Measurements from ENCODE around the gene ADARB1. TPM values are rescaled to one million over a fixed set of nuclear protein-coding genes. Genes with fewer than 3 reads are reported as not detected.

The ADARB1 gene
- total RNA-seq, 1 donor from 2014 or later, result 25.8 TPM

GRCh38 chr21:45064618-45065399, 9.6 kb upstream of the ADARB1 start:
- H3K9ac ChIP-seq (ENCODE audit: low read length), result no peak overlapping the region
- no peak overlapping the region for H3K4me3 ChIP-seq (ENCODE audit: insufficient read depth, low read depth, low read length)
- H3K27ac Mint-ChIP-seq (ENCODE audit: unreplicated experiment), result peak overlapping the region; percentile 21
- FAIRE-seq, result no peak
- TF ChIP-seq EZH2 (IDR thresholded peaks at IDR 0.05; ENCODE audit: insufficient read depth, low read length) (no peak), CTCF (IDR thresholded peaks at IDR 0.05; ENCODE audit: insufficient read depth, low read depth, low read length) (no peak)
- peaks cover 8% of the 10 kb centered on the region for H3K9me3 Mint-ChIP-seq (ENCODE audit: unreplicated experiment)
- H3K36me3 Mint-ChIP-seq (ENCODE audit: low read depth, unreplicated experiment), result no peaks in the 10 kb centered on the region
- H3K79me2 ChIP-seq (ENCODE audit: insufficient read depth, low read length), result no peaks in the 10 kb centered on the region
- no peak overlapping the region for H3K27ac ChIP-seq (ENCODE audit: low read depth, low read length)
- peaks cover 21% of the 10 kb centered on the region for H3K27me3 Mint-ChIP-seq (ENCODE audit: low read depth, unreplicated experiment)
- no peaks in the 10 kb centered on the region for H3K36me3 ChIP-seq (ENCODE audit: insufficient read depth, low read length)
- H2AFZ ChIP-seq (ENCODE audit: low read depth, low read length), result no peak overlapping the region
- H3K4me3 Mint-ChIP-seq (ENCODE audit: unreplicated experiment), result no peak overlapping the region
- H3K4me1 Mint-ChIP-seq (ENCODE audit: low read depth, unreplicated experiment), result peaks cover 9% of the 10 kb centered on the region
- no peaks in the 10 kb centered on the region for H3K4me1 ChIP-seq (ENCODE audit: insufficient read depth, low read length)
- no peaks in the 10 kb centered on the region for H3K9me3 ChIP-seq (ENCODE audit: insufficient read depth, low read depth, low read length)
- no peak overlapping the region for H3K4me2 ChIP-seq (ENCODE audit: low read length)
- H3K27me3 ChIP-seq (ENCODE audit: insufficient read depth, low read length), result peaks cover 2% of the 10 kb centered on the region
- H4K20me1 ChIP-seq (ENCODE audit: insufficient read depth, low read length), result no peaks in the 10 kb centered on the region
- no peak for DNase-seq (ENCODE audit: low read depth)

- H3K27ac ChIP-seq (ENCODE audit: low read depth, low read length), result no peak overlapping the region
- H2AFZ ChIP-seq (ENCODE audit: low read depth, low read length), result no peak overlapping the region
- Mint-ChIP-seq H3K36me3 (ENCODE audit: low read depth, unreplicated experiment) (no peaks in the 10 kb centered on the region), H3K4me3 (ENCODE audit: unreplicated experiment) (no peak overlapping the region), H3K9me3 (ENCODE audit: unreplicated experiment) (no peaks in the 10 kb centered on the region), H3K27ac (ENCODE audit: unreplicated experiment) (no peak overlapping the region), H3K4me1 (ENCODE audit: low read depth, unreplicated experiment) (peaks cover 10% of the 10 kb centered on the region), H3K27me3 (ENCODE audit: low read depth, unreplicated experiment) (peaks cover under 1% of the 10 kb centered on the region)
- H3K4me1 ChIP-seq (ENCODE audit: insufficient read depth, low read length), result no peaks in the 10 kb centered on the region
- no peak overlapping the region for H3K4me3 ChIP-seq (ENCODE audit: insufficient read depth, low read depth, low read length)
- no peaks in the 10 kb centered on the region for H4K20me1 ChIP-seq (ENCODE audit: insufficient read depth, low read length)
- no peaks in the 10 kb centered on the region for H3K36me3 ChIP-seq (ENCODE audit: insufficient read depth, low read length)
- no peak overlapping the region for H3K9ac ChIP-seq (ENCODE audit: low read length)
- FAIRE-seq (no peak), DNase-seq (ENCODE audit: low read depth) (no peak)
- no peaks in the 10 kb centered on the region for H3K9me3 ChIP-seq (ENCODE audit: insufficient read depth, low read depth, low read length)
- no peak overlapping the region for H3K4me2 ChIP-seq (ENCODE audit: low read length)
- TF ChIP-seq CTCF (IDR thresholded peaks at IDR 0.05; ENCODE audit: insufficient read depth, low read depth, low read length) (no peak), EZH2 (IDR thresholded peaks at IDR 0.05; ENCODE audit: insufficient read depth, low read length) (no peak)
- no peaks in the 10 kb centered on the region for H3K79me2 ChIP-seq (ENCODE audit: insufficient read depth, low read length)
- no peaks in the 10 kb centered on the region for H3K27me3 ChIP-seq (ENCODE audit: insufficient read depth, low read length)
Observed at GRCh38 chr21:45067462-45068285, 6.7 kb upstream of the ADARB1 start.

Measured in astrocyte (in vitro differentiated cells and primary cell).